Hepatocyte (in vitro differentiated cells): Measurements from ENCODE around the gene CEP112. TPM values are rescaled to one million over a fixed set of nuclear protein-coding genes. Genes with fewer than 3 reads are reported as not detected.
"Not testable (repeated sequence)": the region's sequence is repeated elsewhere in the genome, so short reads cannot be mapped to it uniquely, and the experiment has no call there.

Experiments used
- DNase-seq: peaks from one replicate; pipeline ENCODE4 v3.0.0-alpha.2; 2016; ENCODE audit warnings: low spot score
- H2AFZ ChIP-seq: fragments of 200-600 bp; sonication (generic); 2 replicates; pipeline ENCODE4 v1.6.0; 2016; ENCODE audit warnings: antibody characterized with exemption, mild to moderate bottlenecking
- H3K27ac ChIP-seq: fragments of 200-600 bp; sonication (generic); 2 replicates; pipeline ENCODE4 v1.5.1; 2016; ENCODE audit warnings: mild to moderate bottlenecking
- H3K27me3 ChIP-seq: fragments of 200-600 bp; sonication (generic); 2 replicates; pipeline ENCODE4 v1.6.1; 2016
- H3K36me3 ChIP-seq: fragments of 200-600 bp; sonication (generic); replicated peaks from 2 replicates; pipeline ENCODE4 v1.5.1; 2016; ENCODE audit warnings: low read depth; ENCODE audit not compliant: insufficient read depth
- H3K4me1 ChIP-seq: fragments of 200-600 bp; sonication (generic); 2 replicates; pipeline ENCODE4 v1.5.1; 2016; ENCODE audit warnings: mild to moderate bottlenecking, moderate library complexity; ENCODE audit not compliant: insufficient read depth
- H3K4me2 ChIP-seq: fragments of 200-600 bp; sonication (generic); 2 replicates; pipeline ENCODE4 v1.6.0; 2016
- H3K4me3 ChIP-seq: fragments of 200-600 bp; sonication (generic); 2 replicates; pipeline ENCODE4 v1.5.1; 2016; ENCODE audit warnings: mild to moderate bottlenecking
- H3K79me2 ChIP-seq: fragments of 200-600 bp; sonication (generic); 2 replicates; pipeline ENCODE4 v1.6.0; 2017; ENCODE audit warnings: mild to moderate bottlenecking
- H3K9me2 ChIP-seq: fragments of 200-600 bp; sonication (generic); replicated peaks from 2 replicates; pipeline ENCODE4 v1.6.0; 2017; ENCODE audit warnings: mild to moderate bottlenecking; ENCODE audit not compliant: insufficient read depth
- H3K9me3 ChIP-seq: fragments of 200-600 bp; sonication (generic); 2 replicates; pipeline ENCODE4 v1.5.1; 2016; ENCODE audit warnings: low read depth, mild to moderate bottlenecking
- H4K20me1 ChIP-seq: fragments of 200-600 bp; sonication (generic); 2 replicates; pipeline ENCODE4 v1.6.0; 2016; ENCODE audit warnings: mild to moderate bottlenecking; ENCODE audit not compliant: insufficient read depth, poor library complexity, severe bottlenecking
- CTCF ChIP-seq: fragments of 200-600 bp; sonication (generic); IDR thresholded peaks from 2 replicates; pipeline ENCODE4 v1.5.1; 2016; ENCODE audit warnings: antibody characterized with exemption, mild to moderate bottlenecking; ENCODE audit not compliant: poor library complexity
- EZH2 ChIP-seq: fragments of 200-600 bp; sonication (generic); IDR thresholded peaks from 2 replicates; pipeline ENCODE4 v1.6.1; 2016; ENCODE audit warnings: antibody characterized with exemption, mild to moderate bottlenecking, borderline replicate concordance
- EZH2phosphoT487 ChIP-seq: fragments of 200-600 bp; sonication (generic); IDR thresholded peaks from one replicate; pipeline ENCODE4 v1.6.1; 2018; ENCODE audit warnings: antibody characterized with exemption, mild to moderate bottlenecking, low read depth, moderate library complexity; ENCODE audit not compliant: unreplicated experiment, severe bottlenecking
- WGBS: methylation state at CpG from one replicate; pipeline ENCODE4 v1.1.6; 2016; ENCODE audit warnings: low lambda C conversion rate; ENCODE audit errors: missing lambda C conversion rate; 5-methylcytosine and 5-hydroxymethylcytosine counted together
- polyA plus RNA-seq: library from polyadenylated mRNA; unstranded; fragments of >200 nt; fragmentation: Nextera tagmentation; extraction: Ambion mirVana; gene quantifications from 2 replicates; pipeline ENCODE4 v1.2.1, GENCODE V29; 2016
- total RNA-seq: library from RNA; depleted of rRNA; stranded (reverse); fragments of >200 nt; gene quantifications from 2 replicates; pipeline ENCODE4 v1.2.3, GENCODE V29; 2014

CEP112 gene
- total and polyA plus RNA-seq, 2 experiments from 2014 or later: 7.1 to 9.7 TPM

GRCh38 chr17:65739034-65739433, 452.9 kb downstream of the CEP112 start:
- no peak for DNase-seq
- H3K4me1 ChIP-seq: no peaks in the 10 kb centered on the region
- no peak overlapping the region for H3K4me2 ChIP-seq
- H3K4me3 ChIP-seq: no peak overlapping the region
- no peaks in the 10 kb centered on the region for H3K79me2 ChIP-seq
- no peaks in the 10 kb centered on the region for H4K20me1 ChIP-seq
- TF ChIP-seq EZH2 (no peak), CTCF (no peak), EZH2phosphoT487 (no peak)
- no peak overlapping the region for H2AFZ ChIP-seq
- H3K27ac ChIP-seq: no peak overlapping the region
- no peaks in the 10 kb centered on the region for H3K9me2 ChIP-seq
- H3K9me3 ChIP-seq: no peaks in the 10 kb centered on the region
- no peaks in the 10 kb centered on the region for H3K36me3 ChIP-seq
- H3K27me3 ChIP-seq: no peaks in the 10 kb centered on the region

GRCh38 chr17:65737451-65737850, 454.5 kb downstream of the CEP112 start:
- Histone ChIP-seq H3K4me1 (no peaks in the 10 kb centered on the region), H3K79me2 (no peaks in the 10 kb centered on the region), H3K27ac (no peak overlapping the region), H2AFZ (no peak overlapping the region), H3K9me2 (no peaks in the 10 kb centered on the region), H4K20me1 (no peaks in the 10 kb centered on the region), H3K36me3 (no peaks in the 10 kb centered on the region), H3K27me3 (no peaks in the 10 kb centered on the region), H3K4me3 (no peak overlapping the region), H3K9me3 (no peaks in the 10 kb centered on the region), H3K4me2 (no peak overlapping the region)
- TF ChIP-seq EZH2 (no peak), CTCF (no peak), EZH2phosphoT487 (no peak)
- DNase-seq: no peak
- WGBS: 96% methylated on average over 4 of the region's 4 CpGs

DNA sequence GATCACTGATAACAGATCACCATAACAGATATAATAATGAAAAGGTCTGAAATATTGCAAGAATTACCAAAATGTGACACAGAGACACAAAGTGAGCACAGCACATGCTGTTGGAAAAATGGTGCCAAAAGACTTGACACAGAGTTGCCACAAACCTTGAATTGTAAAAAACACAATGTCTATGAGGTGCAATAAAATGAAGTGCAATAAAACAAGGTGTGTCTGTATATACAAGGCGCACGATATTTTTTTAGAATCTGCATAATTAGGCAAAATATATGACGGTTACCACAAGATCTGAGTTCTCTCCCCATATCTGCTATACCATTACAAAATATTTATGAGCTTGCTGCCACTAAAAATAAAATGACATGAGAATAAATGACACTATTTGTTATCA, 458.6 kb downstream of the CEP112 start:
- no peaks in the 10 kb centered on the region for H3K4me1 ChIP-seq
- H3K4me3 ChIP-seq: no peak overlapping the region
- no peaks in the 10 kb centered on the region for H3K79me2 ChIP-seq
- no peak overlapping the region for H2AFZ ChIP-seq
- no peak overlapping the region for H3K4me2 ChIP-seq
- H3K9me3 ChIP-seq: no peaks in the 10 kb centered on the region
- H3K9me2 ChIP-seq: no peaks in the 10 kb centered on the region
- no peaks in the 10 kb centered on the region for H3K36me3 ChIP-seq
- DNase-seq: no peak
- WGBS: 77% methylated on average over 3 of the region's 3 CpGs
- H3K27ac ChIP-seq: no peak overlapping the region
- H4K20me1 ChIP-seq: no peaks in the 10 kb centered on the region
- no peaks in the 10 kb centered on the region for H3K27me3 ChIP-seq
- no peak for TF ChIP-seq CTCF

DNA sequence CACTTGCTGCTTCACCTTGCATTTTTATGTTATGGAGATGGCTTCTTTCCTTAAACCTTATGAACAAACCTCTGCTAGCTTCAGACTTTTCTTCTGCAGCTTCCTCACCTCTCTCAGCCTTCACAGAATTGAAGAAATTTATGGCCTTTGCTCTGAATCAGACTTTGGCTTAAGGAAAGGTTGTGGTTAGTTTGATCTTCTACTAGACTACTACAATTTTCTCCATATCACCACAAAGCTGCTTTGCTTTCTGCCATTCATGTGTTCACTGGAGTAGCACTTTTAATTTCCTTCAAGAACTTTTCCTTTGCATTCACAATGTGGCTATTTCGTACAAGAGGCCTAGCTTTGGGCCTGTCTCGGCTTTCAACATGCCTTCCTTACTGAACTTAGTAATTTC, 459.3 kb downstream of the CEP112 start:
- H3K27me3 ChIP-seq, DNase-seq: not testable (repeated sequence)
- WGBS: 91% methylated on average over 2 of the region's 2 CpGs

More for the DNA sequence above, 459.3 kb downstream of the CEP112 start:
- H3K4me2 ChIP-seq, H4K20me1 ChIP-seq, H2AFZ ChIP-seq, H3K4me1 ChIP-seq, H3K27ac ChIP-seq, H3K9me2 ChIP-seq, H3K9me3 ChIP-seq, H3K4me3 ChIP-seq, H3K36me3 ChIP-seq, H3K79me2 ChIP-seq: not testable (repeated sequence)
